Measurements from ENCODE around the gene DKK1. TPM values are rescaled to one million over a fixed set of nuclear protein-coding genes. Genes with fewer than 3 reads are reported as not detected.
A peak's percentile ranks its signal among the peaks of the same experiment; 100 is the strongest.

DKK1 gene
- polyA plus RNA-seq, 1 experiment = 35.2 TPM

- ChIA-PET POLR2A (no interaction called here), CTCF (no interaction called here)
- DNase-seq (ENCODE audit: low read depth, low spot score) = no peak
- no peak overlapping the region for H3K4me3 ChIP-seq (ENCODE audit: low read depth, low read length)
- no peak overlapping the region for H3K27ac ChIP-seq (ENCODE audit: low read depth, low read length)
- TF ChIP-seq CTCF (IDR thresholded peaks at IDR 0.05; ENCODE audit: low read depth, low read length) = no peak
- H3K9me3 ChIP-seq (ENCODE audit: control insufficient read depth, insufficient read depth, low read length) = peaks cover 22% of the 10 kb centered on the region
- no peaks in the 10 kb centered on the region for H3K27me3 ChIP-seq (ENCODE audit: control insufficient read depth, insufficient read depth, low read length)
These were observed 33.2 kb downstream of the DKK1 start for GRCh38 chr10:52347327-52347667.

GRCh38 chr10:52348037-52348564 is 34.0 kb downstream of the DKK1 start:
- TF ChIP-seq CTCF (IDR thresholded peaks at IDR 0.05; ENCODE audit: low read depth, low read length) = no peak
- ChIA-PET POLR2A (no interaction called here), CTCF (no interaction called here)
- H3K4me3 ChIP-seq (ENCODE audit: low read depth, low read length) = no peak overlapping the region
- DNase-seq (ENCODE audit: low read depth, low spot score) = no peak
- no peak overlapping the region for H3K27ac ChIP-seq (ENCODE audit: low read depth, low read length)
- no peaks in the 10 kb centered on the region for H3K27me3 ChIP-seq (ENCODE audit: control insufficient read depth, insufficient read depth, low read length)
- peaks cover 22% of the 10 kb centered on the region for H3K9me3 ChIP-seq (ENCODE audit: control insufficient read depth, insufficient read depth, low read length)

GRCh38 chr10:52351914-52352330 is 37.8 kb downstream of the DKK1 start:
- Histone ChIP-seq H3K27ac (ENCODE audit: low read depth, low read length) (no peak overlapping the region), H3K4me3 (ENCODE audit: low read depth, low read length) (no peak overlapping the region), H3K9me3 (ENCODE audit: control insufficient read depth, insufficient read depth, low read length) (peaks cover 15% of the 10 kb centered on the region), H3K27me3 (ENCODE audit: control insufficient read depth, insufficient read depth, low read length) (no peaks in the 10 kb centered on the region)
- CTCF ChIA-PET = no interaction called here
- no peak for DNase-seq (ENCODE audit: low read depth, low spot score)
- POLR2A ChIA-PET = no interaction called here
- TF ChIP-seq CTCF (IDR thresholded peaks at IDR 0.05; ENCODE audit: low read depth, low read length) = no peak

GRCh38 chr10:52353205-52353604 is 39.1 kb downstream of the DKK1 start:
- Histone ChIP-seq H3K27me3 (ENCODE audit: control insufficient read depth, insufficient read depth, low read length) (no peaks in the 10 kb centered on the region), H3K9me3 (ENCODE audit: control insufficient read depth, insufficient read depth, low read length) (peaks cover 3% of the 10 kb centered on the region; the same call in 1 of the 2 replicates), H3K27ac (ENCODE audit: low read depth, low read length) (no peak overlapping the region), H3K4me3 (ENCODE audit: low read depth, low read length) (no peak overlapping the region)
- TF ChIP-seq CTCF (IDR thresholded peaks at IDR 0.05; ENCODE audit: low read depth, low read length) = no peak
- POLR2A ChIA-PET = no interaction called here
- CTCF ChIA-PET = no interaction called here
- no peak for DNase-seq (ENCODE audit: low read depth, low spot score)

GRCh38 chr10:52353960-52354394 is 39.9 kb downstream of the DKK1 start:
- no peak for TF ChIP-seq CTCF (IDR thresholded peaks at IDR 0.05; ENCODE audit: low read depth, low read length)
- POLR2A ChIA-PET = no interaction called here
- Histone ChIP-seq H3K4me3 (ENCODE audit: low read depth, low read length) (no peak overlapping the region), H3K27me3 (ENCODE audit: control insufficient read depth, insufficient read depth, low read length) (no peaks in the 10 kb centered on the region), H3K9me3 (ENCODE audit: control insufficient read depth, insufficient read depth, low read length) (no peaks in the 10 kb centered on the region), H3K27ac (ENCODE audit: low read depth, low read length) (no peak overlapping the region)
- CTCF ChIA-PET = no interaction called here
- DNase-seq (ENCODE audit: low read depth, low spot score) = peak; percentile 30

Measured in AG04450 (cell line).